Glomerular endothelial cell (primary cell): ENCODE results near the gene SPATA32. TPM values are rescaled to one million over a fixed set of nuclear protein-coding genes. Genes with fewer than 3 reads are reported as not detected.
"Not testable (repeated sequence)": the region's sequence is repeated elsewhere in the genome, so short reads cannot be mapped to it uniquely, and the experiment has no call there.

Source experiments
- DNase-seq: peaks from one replicate; pipeline ENCODE4 v3.0.0-alpha.2; 2011; ENCODE audit warnings: low read depth, low spot score; ENCODE audit errors: extremely low read depth
- total RNA-seq: library from RNA; depleted of rRNA; stranded (reverse); fragments of >200 nt; gene quantifications from 2 replicates; pipeline ENCODE4 v1.2.3, GENCODE V29; 2015

Gene SPATA32, protein sequence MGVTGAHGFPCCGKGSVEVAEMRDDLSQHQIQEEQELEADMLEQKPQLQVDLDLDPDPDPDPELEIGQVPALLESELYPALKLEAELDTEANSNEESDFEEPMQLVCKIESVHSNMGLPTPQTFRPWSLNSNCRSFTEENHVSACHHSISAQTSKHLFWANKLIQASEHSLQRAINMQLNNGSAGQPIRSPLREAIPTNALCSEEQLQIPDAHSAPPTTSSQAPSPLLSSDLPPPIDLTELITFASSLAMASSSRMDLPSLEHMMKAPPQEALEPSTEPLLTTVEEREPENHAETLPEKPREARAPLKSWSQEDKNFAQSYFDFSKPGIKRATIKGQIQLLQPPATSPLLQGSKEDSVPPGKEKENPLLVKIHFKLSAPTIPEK
- total RNA-seq, result not detected in 2 replicates

- no peak for DNase-seq
These were observed at the start of gene SPATA32 for GRCh38 chr17:45261577-45262515. Gene SPATA32 (minus strand): TSS chr17:45262094. CDS start chr17:45262016, 78 bp downstream.

DNA sequence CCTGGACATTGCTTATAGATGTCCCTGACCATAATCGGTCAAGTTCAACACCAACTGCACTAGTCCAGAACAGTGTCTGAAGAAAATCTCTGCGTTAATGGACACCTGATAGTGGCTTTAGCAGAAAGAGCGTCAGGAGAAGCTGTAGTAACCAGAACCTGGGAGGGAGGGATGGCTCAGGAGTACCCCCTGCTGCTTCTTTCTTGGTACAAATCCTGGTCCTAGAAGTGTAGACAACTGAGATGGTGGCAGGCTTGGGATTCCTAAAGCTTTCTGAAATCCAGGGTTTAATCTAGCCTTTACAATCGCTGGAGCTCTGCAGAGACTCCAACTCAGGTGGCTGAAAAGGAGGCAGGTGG is 49.5 kb upstream of the SPATA32 start:
- no peak for DNase-seq

DNA sequence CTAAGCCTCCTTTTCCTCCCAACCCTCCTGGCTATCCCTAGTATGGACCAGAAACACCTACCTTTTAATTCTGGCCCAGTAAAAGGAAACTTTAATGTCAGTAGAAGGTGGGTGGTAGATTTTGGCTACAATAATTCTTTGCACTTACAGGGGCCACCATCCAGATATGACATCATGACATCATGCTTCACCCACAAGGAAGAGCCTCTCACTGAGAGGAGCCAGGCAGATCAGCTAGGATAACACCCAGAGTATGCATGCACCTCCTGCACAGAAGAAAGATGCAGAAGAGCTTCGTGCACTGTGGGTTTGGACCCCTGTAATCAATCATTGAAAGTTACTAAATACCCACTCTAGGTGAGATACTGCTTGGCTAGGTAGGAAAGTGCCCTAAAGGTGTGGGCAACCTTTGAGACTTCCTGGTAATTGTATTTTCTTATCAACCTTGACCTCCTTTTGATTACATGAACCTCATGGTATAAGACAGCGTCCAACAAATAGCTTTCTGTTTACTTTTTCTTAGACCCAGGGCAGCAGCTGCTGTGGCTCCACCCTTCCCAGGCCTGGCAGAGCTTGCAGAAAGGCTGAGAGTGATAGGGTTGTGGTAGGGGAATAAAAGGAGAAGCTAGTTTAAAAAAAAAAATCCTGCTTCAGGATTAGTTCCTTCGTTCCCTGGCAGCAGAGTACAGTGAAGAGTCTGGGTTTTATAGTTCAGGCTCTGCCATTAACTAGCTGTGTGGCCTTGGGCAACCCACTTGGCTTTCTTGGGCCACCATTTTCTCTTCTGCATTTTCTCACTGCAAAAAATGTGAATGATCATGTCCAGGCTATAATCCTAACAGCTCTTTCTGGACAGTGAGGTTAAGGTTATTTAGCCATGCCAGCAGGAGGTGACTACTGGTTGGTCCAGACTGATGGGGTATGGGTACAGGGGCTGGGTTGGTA is 48.8 kb upstream of the SPATA32 start:
- DNase-seq, result no peak

DNA sequence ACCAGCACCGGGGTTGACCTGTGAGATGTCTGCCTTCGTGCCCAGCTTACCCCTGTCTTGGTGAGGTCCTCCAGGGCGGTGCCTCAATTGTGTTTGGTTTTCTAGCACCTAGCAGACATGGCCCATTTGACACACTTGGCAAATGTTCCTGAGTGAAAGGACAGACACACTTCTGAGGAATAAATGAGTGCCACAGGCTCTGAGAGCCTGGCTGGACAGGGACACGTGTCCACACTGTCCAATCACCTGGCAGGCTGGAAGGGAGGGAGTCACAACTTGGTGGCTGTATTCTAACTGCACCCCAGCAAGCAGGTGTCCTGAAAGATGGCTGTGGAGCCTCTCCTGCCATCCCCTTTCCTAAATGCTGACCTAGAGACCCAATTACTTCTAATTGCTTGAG is 47.5 kb upstream of the SPATA32 start:
- no peak for DNase-seq

GRCh38 chr17:45308840-45309239 is 46.9 kb upstream of the SPATA32 start:
- no peak for DNase-seq

DNA sequence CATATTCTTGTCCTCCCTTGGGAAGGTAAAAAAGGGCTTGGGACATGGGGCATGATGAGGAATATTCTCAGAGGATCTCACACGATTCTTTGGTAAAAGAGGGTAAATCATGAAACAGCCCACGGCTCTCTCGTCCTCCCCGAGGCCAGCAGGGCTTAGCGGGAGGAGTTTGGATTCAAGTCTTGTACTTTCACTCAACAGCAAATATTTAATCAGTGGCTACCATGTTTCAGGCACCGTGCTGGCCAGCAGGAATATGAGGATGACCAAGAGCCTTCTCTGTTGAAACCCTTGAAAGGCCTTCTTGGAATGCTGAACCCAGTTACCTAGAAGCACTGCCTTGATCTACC is 46.1 kb upstream of the SPATA32 start:
- DNase-seq, result no peak

- peak; percentile 41 for DNase-seq
These were observed 45.6 kb upstream of the SPATA32 start for GRCh38 chr17:45307290-45308015.

DNA sequence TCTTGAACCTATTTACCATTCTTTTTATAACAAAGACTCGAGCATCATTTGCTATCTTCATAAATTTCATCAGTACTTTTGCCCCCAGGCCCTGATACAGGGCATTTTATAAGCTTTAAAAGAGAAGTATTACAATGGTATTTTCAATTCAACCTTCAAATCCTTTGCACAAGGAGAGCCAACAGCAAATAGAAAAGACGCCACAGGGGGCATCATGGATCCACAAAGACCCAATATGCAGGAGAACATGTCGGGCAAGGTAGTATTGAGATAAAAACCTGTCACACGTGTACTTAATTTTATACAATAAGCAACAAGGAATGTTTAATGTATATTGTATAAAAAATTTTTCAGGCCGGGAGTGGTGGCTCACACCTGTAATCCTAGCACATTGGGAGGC is 44.7 kb upstream of the SPATA32 start:
- no peak for DNase-seq

- no peak for DNase-seq
These were observed 44.2 kb upstream of the SPATA32 start for GRCh38 chr17:45306094-45306493.

GRCh38 chr17:45305530-45306087 is 43.7 kb upstream of the SPATA32 start:
- no peak for DNase-seq

- no peak for DNase-seq
These were observed 40.8 kb upstream of the SPATA32 start for GRCh38 chr17:45302649-45303173.

- DNase-seq, result not testable (repeated sequence)
These were observed 40.3 kb upstream of the SPATA32 start for GRCh38 chr17:45302220-45302619.

DNA sequence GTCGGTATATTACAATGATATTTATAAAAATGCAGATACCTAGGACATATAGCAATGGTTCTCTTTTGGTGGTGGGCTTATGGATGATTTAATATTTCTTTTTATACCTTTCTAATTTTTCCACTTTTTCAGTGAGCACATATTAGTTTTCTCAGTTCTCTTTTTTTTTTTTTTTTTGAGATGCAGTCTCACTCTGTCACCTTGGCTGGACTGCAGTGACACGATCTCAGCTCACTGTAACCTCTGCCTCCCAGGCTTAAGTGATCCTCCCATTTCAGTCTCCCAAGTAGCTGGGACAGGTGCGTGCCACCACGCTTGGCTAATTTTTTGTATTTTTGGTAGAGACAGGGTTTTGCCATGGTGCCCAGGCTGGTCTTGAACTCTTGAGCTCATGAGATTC is 39.8 kb upstream of the SPATA32 start:
- DNase-seq, result no peak

DNA sequence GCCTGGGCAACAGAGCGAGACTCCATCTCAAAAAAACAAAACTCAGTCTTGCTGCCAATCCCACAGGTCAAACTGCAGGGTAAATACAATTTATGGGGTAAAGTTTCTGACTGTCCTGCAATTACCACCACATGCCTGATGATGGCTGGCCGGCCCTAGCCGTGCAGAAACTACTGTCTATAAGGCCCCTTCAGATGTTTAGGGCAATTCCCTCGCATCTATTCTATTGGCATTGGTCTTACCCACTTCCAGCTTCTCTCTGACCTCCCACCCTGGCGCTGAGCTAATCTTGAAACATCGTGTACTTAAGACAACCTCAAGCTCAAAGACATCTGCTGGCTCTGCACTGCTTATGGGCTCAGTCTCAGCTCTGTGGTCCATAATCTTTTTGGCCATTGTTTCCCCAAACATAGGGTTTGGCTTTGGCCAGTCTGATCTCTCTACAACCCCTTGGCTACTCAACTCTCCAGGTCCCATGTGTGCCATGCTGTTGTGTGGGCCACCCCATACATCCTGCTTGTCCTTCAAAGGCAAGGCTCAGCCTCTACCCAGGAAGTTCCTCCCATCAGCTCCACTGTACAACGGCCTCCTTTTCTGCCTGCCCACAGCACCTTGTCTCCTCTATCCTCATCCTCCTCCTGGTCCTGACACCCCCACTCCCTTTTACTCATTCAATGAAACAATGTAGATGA is 38.3 kb upstream of the SPATA32 start:
- DNase-seq, result no peak

GRCh38 chr17:45299361-45299760 is 37.5 kb upstream of the SPATA32 start:
- DNase-seq, result no peak

- DNase-seq, result no peak
These were observed 36.8 kb upstream of the SPATA32 start for GRCh38 chr17:45298546-45299285.

GRCh38 chr17:45296833-45297124 is 34.9 kb upstream of the SPATA32 start:
- no peak for DNase-seq

GRCh38 chr17:45296003-45296832 is 34.3 kb upstream of the SPATA32 start:
- no peak for DNase-seq
